ENCODE measurements around the gene VPS8.

GRCh38 chr3:184919651-184920050, 107.7 kb downstream of the VPS8 start:
- TF ChIP-seq POLR2A (IDR thresholded peaks at IDR 0.05) = no peak
- TF ChIP-seq, protein P1, sequence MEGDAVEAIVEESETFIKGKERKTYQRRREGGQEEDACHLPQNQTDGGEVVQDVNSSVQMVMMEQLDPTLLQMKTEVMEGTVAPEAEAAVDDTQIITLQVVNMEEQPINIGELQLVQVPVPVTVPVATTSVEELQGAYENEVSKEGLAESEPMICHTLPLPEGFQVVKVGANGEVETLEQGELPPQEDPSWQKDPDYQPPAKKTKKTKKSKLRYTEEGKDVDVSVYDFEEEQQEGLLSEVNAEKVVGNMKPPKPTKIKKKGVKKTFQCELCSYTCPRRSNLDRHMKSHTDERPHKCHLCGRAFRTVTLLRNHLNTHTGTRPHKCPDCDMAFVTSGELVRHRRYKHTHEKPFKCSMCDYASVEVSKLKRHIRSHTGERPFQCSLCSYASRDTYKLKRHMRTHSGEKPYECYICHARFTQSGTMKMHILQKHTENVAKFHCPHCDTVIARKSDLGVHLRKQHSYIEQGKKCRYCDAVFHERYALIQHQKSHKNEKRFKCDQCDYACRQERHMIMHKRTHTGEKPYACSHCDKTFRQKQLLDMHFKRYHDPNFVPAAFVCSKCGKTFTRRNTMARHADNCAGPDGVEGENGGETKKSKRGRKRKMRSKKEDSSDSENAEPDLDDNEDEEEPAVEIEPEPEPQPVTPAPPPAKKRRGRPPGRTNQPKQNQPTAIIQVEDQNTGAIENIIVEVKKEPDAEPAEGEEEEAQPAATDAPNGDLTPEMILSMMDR (IDR thresholded peaks at IDR 0.05) = no peak

Measured in body of pancreas (tissue), 4 donors.